IMR-90 (cell line): ENCODE results near the gene POLR3GL. TPM values are rescaled to one million over a fixed set of nuclear protein-coding genes. Genes with fewer than 3 reads are reported as not detected.

ENCODE experiments used
- ATAC-seq: fragments of 200-7000 bp; cut with Tn5 transposase; 2 replicates; pipeline ENCODE4 v1.9.1; 2020; ENCODE audit warnings: low read depth, mild to moderate bottlenecking, moderate library complexity
- BruUV-seq: library from RNA; stranded (reverse); fragments of 400-500 nt; replicated peaks from 2 replicates; lab custom pipeline; 2021; lab: Mats Ljungman, UMichigan
- CTCF ChIA-PET: fragments of 300-600 bp; formaldehyde crosslinking; extraction: SDS; loops from one replicate; lab custom pipeline; 2021; ENCODE audit warnings: antibody characterized with exemption; lab: Yijun Ruan, JAX
- POLR2A ChIA-PET: fragments of 300-600 bp; sonication (Branson Sonifier 250); formaldehyde crosslinking; loops from one replicate; lab custom pipeline; 2022; ENCODE audit warnings: antibody characterized with exemption; ENCODE audit not compliant: unreplicated experiment; lab: Charles Lee
- DNase-seq: peaks from one replicate; pipeline ENCODE4 v3.0.0; 2013
- H2AFZ ChIP-seq: replicated peaks from 2 replicates; pipeline ENCODE3; 2013; ENCODE audit warnings: low read length, mild to moderate bottlenecking; ENCODE audit not compliant: poor library complexity
- H2AK5ac ChIP-seq: 2 replicates; pipeline ENCODE4 v1.6.1; 2013; ENCODE audit warnings: low read depth, low read length, inconsistent platforms
- H2AK9ac ChIP-seq: replicated peaks from 2 replicates; pipeline ENCODE3; 2013; ENCODE audit warnings: mild to moderate bottlenecking, low read depth, low read length, moderate library complexity; ENCODE audit not compliant: poor library complexity
- H2BK120ac ChIP-seq: 2 replicates; pipeline ENCODE4 v1.6.1; 2013; ENCODE audit warnings: low read depth, low read length, inconsistent platforms
- H2BK15ac ChIP-seq: 3 replicates; pipeline ENCODE4 v1.6.1; 2013; ENCODE audit warnings: low read depth, low read length, inconsistent platforms
- H2BK20ac ChIP-seq: 2 replicates; pipeline ENCODE4 v1.6.1; 2013; ENCODE audit warnings: low read depth, mild to moderate bottlenecking, inconsistent platforms, low read length, moderate library complexity
- H2BK5ac ChIP-seq: 2 replicates; pipeline ENCODE4 v1.6.1; 2013; ENCODE audit warnings: mild to moderate bottlenecking, low read depth, low read length, inconsistent platforms; ENCODE audit not compliant: poor library complexity, severe bottlenecking
- H3K14ac ChIP-seq: replicated peaks from 2 replicates; pipeline ENCODE4 v1.6.1; 2013; ENCODE audit warnings: low read depth, low read length, inconsistent platforms
- H3K18ac ChIP-seq: 2 replicates; pipeline ENCODE4 v1.6.1; 2013; ENCODE audit warnings: low read depth, low read length, control low read depth
- H3K23ac ChIP-seq: 2 replicates; pipeline ENCODE4 v1.6.1; 2013; ENCODE audit warnings: low read depth, low read length, inconsistent platforms
- H3K27ac ChIP-seq: 2 replicates; pipeline ENCODE4 v1.5.1; 2013; ENCODE audit warnings: mild to moderate bottlenecking, control low read depth, low read length; ENCODE audit not compliant: insufficient read depth
- H3K27me3 ChIP-seq: 2 replicates; pipeline ENCODE4 v1.6.1; 2013; ENCODE audit warnings: low read length; ENCODE audit not compliant: control insufficient read depth, insufficient read depth
- H3K36me3 ChIP-seq: 2 replicates; pipeline ENCODE4 v1.6.1; 2013; ENCODE audit warnings: low read length, mixed read lengths; ENCODE audit not compliant: control insufficient read depth, insufficient read depth
- H3K4ac ChIP-seq: 2 replicates; pipeline ENCODE4 v1.6.1; 2013; ENCODE audit warnings: low read depth, low read length, inconsistent platforms
- H3K4me1 ChIP-seq: 2 replicates; pipeline ENCODE4 v1.6.1; 2013; ENCODE audit warnings: low read length, mixed read lengths; ENCODE audit not compliant: control insufficient read depth, insufficient read depth
- H3K4me2 ChIP-seq: 2 replicates; pipeline ENCODE4 v1.6.1; 2013; ENCODE audit warnings: low read depth, mild to moderate bottlenecking, control low read depth, low read length, moderate library complexity
- H3K4me3 ChIP-seq: 2 replicates; pipeline ENCODE4 v1.5.1; 2013; ENCODE audit warnings: low read depth, mild to moderate bottlenecking, control low read depth, low read length, moderate library complexity; ENCODE audit not compliant: insufficient read depth
- H3K56ac ChIP-seq: 2 replicates; pipeline ENCODE4 v1.6.1; 2013; ENCODE audit warnings: low read length, inconsistent platforms; ENCODE audit not compliant: insufficient read depth; ENCODE audit errors: extremely low read depth
- H3K79me1 ChIP-seq, 2 experiments: 2 replicates each; pipeline ENCODE4 v1.6.1; 2013; ENCODE audit warnings: low read length in 2 of 2, inconsistent platforms in 1 of 2, low read depth in 1 of 2
- H3K9ac ChIP-seq: 2 replicates; pipeline ENCODE4 v1.6.1; 2013; ENCODE audit warnings: low read depth, low read length, control low read depth
- H3K9me1 ChIP-seq: 2 replicates; pipeline ENCODE4 v1.6.1; 2013; ENCODE audit warnings: low read length, inconsistent platforms; ENCODE audit not compliant: insufficient read depth
- H3K9me3 ChIP-seq: 2 replicates; pipeline ENCODE4 v1.6.1; 2013; ENCODE audit warnings: low read length; ENCODE audit not compliant: control insufficient read depth, insufficient read depth
- H4K20me1 ChIP-seq: 2 replicates; pipeline ENCODE4 v1.6.1; 2013; ENCODE audit warnings: low read length, inconsistent platforms; ENCODE audit not compliant: insufficient read depth
- H4K5ac ChIP-seq: 2 replicates; pipeline ENCODE4 v1.6.1; 2013; ENCODE audit warnings: mild to moderate bottlenecking, low read depth, low read length, control low read depth
- H4K8ac ChIP-seq, 2 experiments: 2 replicates each; pipeline ENCODE4 v1.6.1; 2013; ENCODE audit warnings: low read depth in 2 of 2, low read length in 2 of 2, control low read depth in 1 of 2, inconsistent platforms in 1 of 2
- H4K91ac ChIP-seq: 2 replicates; pipeline ENCODE4 v1.6.1; 2013; ENCODE audit warnings: low read depth, low read length, inconsistent platforms; ENCODE audit not compliant: insufficient read depth
- BHLHE40 ChIP-seq: fragments of 150-350 bp; IDR thresholded peaks from 2 replicates; pipeline ENCODE4 v1.6.1; 2016; ENCODE audit warnings: mild to moderate bottlenecking, low read depth, low read length
- CEBPB ChIP-seq: IDR thresholded peaks from 2 replicates; pipeline ENCODE4 v1.6.1; 2012; ENCODE audit warnings: low read depth, low read length, improper control_type of control experiment
- CHD1 ChIP-seq: IDR thresholded peaks from 2 replicates; pipeline ENCODE4 v1.6.1; 2012; ENCODE audit warnings: low read depth, low read length, improper control_type of control experiment
- FOS ChIP-seq: fragments of 150-350 bp; IDR thresholded peaks from 2 replicates; pipeline ENCODE4 v1.6.1; 2016; ENCODE audit warnings: low read depth, low read length
- MAFK ChIP-seq: IDR thresholded peaks from 2 replicates; pipeline ENCODE4 v1.6.1; 2012; ENCODE audit warnings: low read depth, low read length, improper control_type of control experiment
- MXI1 ChIP-seq: IDR thresholded peaks from 2 replicates; pipeline ENCODE4 v1.6.1; 2012; ENCODE audit warnings: low read depth, mild to moderate bottlenecking, low read length, moderate library complexity, borderline replicate concordance
- NFE2L2 ChIP-seq: fragments of 150-350 bp; IDR thresholded peaks from 2 replicates; pipeline ENCODE4 v1.6.1; 2016; ENCODE audit warnings: low read depth, mild to moderate bottlenecking, low read length
- POLR2A ChIP-seq: IDR thresholded peaks from 2 replicates; pipeline ENCODE4 v1.6.1; 2012; ENCODE audit warnings: mild to moderate bottlenecking, low read depth, low read length
- RAD21 ChIP-seq: IDR thresholded peaks from 2 replicates; pipeline ENCODE4 v1.6.1; 2012; ENCODE audit warnings: low read length, improper control_type of control experiment
- RCOR1 ChIP-seq: IDR thresholded peaks from 2 replicates; pipeline ENCODE4 v1.6.1; 2012; ENCODE audit warnings: mild to moderate bottlenecking, low read length, improper control_type of control experiment; ENCODE audit not compliant: insufficient replicate concordance
- RFX5 ChIP-seq: IDR thresholded peaks from 2 replicates; pipeline ENCODE4 v1.8.0; 2012; ENCODE audit warnings: low read depth, mild to moderate bottlenecking, low read length, moderate library complexity
- SMC3 ChIP-seq: fragments of 150-350 bp; IDR thresholded peaks from 2 replicates; pipeline ENCODE4 v1.6.1; 2016; ENCODE audit warnings: low read depth, mild to moderate bottlenecking, antibody characterized with exemption, low read length, moderate library complexity
- USF2 ChIP-seq: fragments of 150-350 bp; IDR thresholded peaks from 2 replicates; pipeline ENCODE4 v1.6.1; 2017; ENCODE audit warnings: mild to moderate bottlenecking, antibody characterized with exemption, low read length, low read depth
- WGBS, 2 experiments: methylation state at CpG; one replicate each; pipeline versions ENCODE4 v1.1.5 to v1.1.7; 2013; ENCODE audit warnings: missing lambda C conversion rate in 2 of 2; ENCODE audit not compliant: insufficient read length in 1 of 2; ENCODE audit errors: extremely low coverage in 2 of 2; 5-methylcytosine and 5-hydroxymethylcytosine counted together
- dilution Hi-C: fragments of 300-500 bp; cut with HindIII; formaldehyde crosslinking; loops from one replicate; pipeline ENCODE4 v1.14.3; 2018; ENCODE audit warnings: low sequenced_read_pairs; ENCODE audit not compliant: unreplicated experiment
- in situ Hi-C: fragments of 300-500 bp; cut with MboI; formaldehyde crosslinking; loops from 3 replicates; pipeline ENCODE4 v1.14.3; 2019; ENCODE audit warnings: low sequenced_read_pairs, inconsistent platforms, mixed read lengths
- intact Hi-C: fragments of 100-400 bp; cut with micrococcal nuclease; formaldehyde crosslinking; loops from 2 replicates; pipeline ENCODE4 v1.10.0; 2022
- polyA plus RNA-seq, 3 experiments: library from polyadenylated mRNA; depleted of rRNA; stranded (reverse); fragments of >200 nt; gene quantifications; 2 replicates each; pipeline ENCODE4 v1.2.3, GENCODE V29; 2012; ENCODE audit warnings: low replicate concordance in 1 of 3
- total RNA-seq: library from RNA; depleted of rRNA; stranded (reverse); fragments of >200 nt; gene quantifications from 2 replicates; pipeline ENCODE4 v1.2.3, GENCODE V29; 2012
- TF ChIP-seq, protein P1 (sequence below): conservative IDR thresholded peaks from 2 replicates; pipeline ENCODE4 v1.5.1; 2012; ENCODE audit warnings: mild to moderate bottlenecking, low read depth, low read length, improper control_type of control experiment
- TF ChIP-seq, protein P2 (sequence below): fragments of 150-350 bp; IDR thresholded peaks from 2 replicates; pipeline ENCODE4 v1.6.1; 2016; ENCODE audit warnings: low read depth, mild to moderate bottlenecking, low read length, moderate library complexity, borderline replicate concordance

The POLR3GL gene
- total and polyA plus RNA-seq, 2 of the 4 experiments (the other 2 are of a cell fraction), result 7.9 to 16.3 TPM

DNA sequence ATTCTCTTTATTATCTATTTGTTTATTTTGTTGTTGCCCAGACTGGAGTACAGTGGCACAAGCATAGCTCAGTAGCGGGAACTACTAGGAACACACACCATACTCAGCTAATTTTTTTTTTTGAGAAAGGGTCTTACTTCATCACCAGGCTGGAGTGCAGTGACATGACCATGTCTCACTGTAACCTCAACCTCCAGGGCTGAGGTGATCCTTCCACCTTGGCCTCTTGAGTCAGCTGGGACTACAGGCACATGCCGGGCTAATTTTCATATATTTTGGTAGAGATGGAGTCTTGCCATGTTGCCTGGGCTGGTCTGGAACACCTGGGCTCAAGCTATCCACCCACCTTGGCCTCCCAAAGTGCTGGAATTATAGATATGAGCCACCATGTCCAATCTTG lies 37.2 kb downstream of the POLR3GL start:
- Histone ChIP-seq H3K27me3 (no peaks in the 10 kb centered on the region), H3K4me3 (no peak overlapping the region), H3K79me1 (peaks cover 5 to 6% of the 10 kb centered on the region in 2 experiments; a peak in 3 of 4 replicates), H2BK5ac (no peak overlapping the region), H3K9ac (no peak overlapping the region), H2BK120ac (no peak overlapping the region), H4K8ac (no peak overlapping the region), H3K9me1 (no peaks in the 10 kb centered on the region), H3K4me1 (peaks cover 4% of the 10 kb centered on the region), H3K4ac (no peak overlapping the region), H2AK5ac (no peak overlapping the region), H3K27ac (no peak overlapping the region), H3K4me2 (no peak overlapping the region), H3K36me3 (no peaks in the 10 kb centered on the region), H3K56ac (no peak overlapping the region), H2BK15ac (no peak overlapping the region), H2AK9ac (no peak overlapping the region), H3K9me3 (no peaks in the 10 kb centered on the region), H2AFZ (no peak overlapping the region), H4K5ac (no peak overlapping the region), H2BK20ac (no peak overlapping the region), H3K18ac (no peak overlapping the region), H3K23ac (no peak overlapping the region), H4K20me1 (no peaks in the 10 kb centered on the region), H4K91ac (no peak overlapping the region), H3K14ac (no peak overlapping the region)
- no CpG with 5 or more reads among the region's 2 CpGs for WGBS, 2 experiments
- TF ChIP-seq NFE2L2 (no peak), RCOR1 (no peak), MXI1 (no peak), SMC3 (no peak), CEBPB (no peak), POLR2A (no peak), MAFK (no peak), FOS (no peak), CHD1 (no peak), RFX5 (no peak), RAD21 (no peak), BHLHE40 (no peak), USF2 (no peak)
- TF ChIP-seq, protein P1, sequence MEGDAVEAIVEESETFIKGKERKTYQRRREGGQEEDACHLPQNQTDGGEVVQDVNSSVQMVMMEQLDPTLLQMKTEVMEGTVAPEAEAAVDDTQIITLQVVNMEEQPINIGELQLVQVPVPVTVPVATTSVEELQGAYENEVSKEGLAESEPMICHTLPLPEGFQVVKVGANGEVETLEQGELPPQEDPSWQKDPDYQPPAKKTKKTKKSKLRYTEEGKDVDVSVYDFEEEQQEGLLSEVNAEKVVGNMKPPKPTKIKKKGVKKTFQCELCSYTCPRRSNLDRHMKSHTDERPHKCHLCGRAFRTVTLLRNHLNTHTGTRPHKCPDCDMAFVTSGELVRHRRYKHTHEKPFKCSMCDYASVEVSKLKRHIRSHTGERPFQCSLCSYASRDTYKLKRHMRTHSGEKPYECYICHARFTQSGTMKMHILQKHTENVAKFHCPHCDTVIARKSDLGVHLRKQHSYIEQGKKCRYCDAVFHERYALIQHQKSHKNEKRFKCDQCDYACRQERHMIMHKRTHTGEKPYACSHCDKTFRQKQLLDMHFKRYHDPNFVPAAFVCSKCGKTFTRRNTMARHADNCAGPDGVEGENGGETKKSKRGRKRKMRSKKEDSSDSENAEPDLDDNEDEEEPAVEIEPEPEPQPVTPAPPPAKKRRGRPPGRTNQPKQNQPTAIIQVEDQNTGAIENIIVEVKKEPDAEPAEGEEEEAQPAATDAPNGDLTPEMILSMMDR, result no peak
- TF ChIP-seq, protein P2, sequence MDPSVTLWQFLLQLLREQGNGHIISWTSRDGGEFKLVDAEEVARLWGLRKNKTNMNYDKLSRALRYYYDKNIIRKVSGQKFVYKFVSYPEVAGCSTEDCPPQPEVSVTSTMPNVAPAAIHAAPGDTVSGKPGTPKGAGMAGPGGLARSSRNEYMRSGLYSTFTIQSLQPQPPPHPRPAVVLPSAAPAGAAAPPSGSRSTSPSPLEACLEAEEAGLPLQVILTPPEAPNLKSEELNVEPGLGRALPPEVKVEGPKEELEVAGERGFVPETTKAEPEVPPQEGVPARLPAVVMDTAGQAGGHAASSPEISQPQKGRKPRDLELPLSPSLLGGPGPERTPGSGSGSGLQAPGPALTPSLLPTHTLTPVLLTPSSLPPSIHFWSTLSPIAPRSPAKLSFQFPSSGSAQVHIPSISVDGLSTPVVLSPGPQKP, result no peak
- intact Hi-C loops (no loop called here), dilution Hi-C loops (no loop called here), in situ Hi-C loops (no loop called here)
- CTCF ChIA-PET, result no interaction called here
- BruUV-seq, result no TSS peak
- POLR2A ChIA-PET, result no interaction called here
- DNase-seq (no peak), ATAC-seq (no peak)
